GOT3 (cell line): ENCODE results near the gene SAPCD2.

Source experiments
- DNase-seq: peaks from one replicate; lab custom pipeline; 2025; ENCODE audit warnings: mixed read lengths; lab: John Stamatoyannopoulos, UW

The SAPCD2 gene

DNA sequence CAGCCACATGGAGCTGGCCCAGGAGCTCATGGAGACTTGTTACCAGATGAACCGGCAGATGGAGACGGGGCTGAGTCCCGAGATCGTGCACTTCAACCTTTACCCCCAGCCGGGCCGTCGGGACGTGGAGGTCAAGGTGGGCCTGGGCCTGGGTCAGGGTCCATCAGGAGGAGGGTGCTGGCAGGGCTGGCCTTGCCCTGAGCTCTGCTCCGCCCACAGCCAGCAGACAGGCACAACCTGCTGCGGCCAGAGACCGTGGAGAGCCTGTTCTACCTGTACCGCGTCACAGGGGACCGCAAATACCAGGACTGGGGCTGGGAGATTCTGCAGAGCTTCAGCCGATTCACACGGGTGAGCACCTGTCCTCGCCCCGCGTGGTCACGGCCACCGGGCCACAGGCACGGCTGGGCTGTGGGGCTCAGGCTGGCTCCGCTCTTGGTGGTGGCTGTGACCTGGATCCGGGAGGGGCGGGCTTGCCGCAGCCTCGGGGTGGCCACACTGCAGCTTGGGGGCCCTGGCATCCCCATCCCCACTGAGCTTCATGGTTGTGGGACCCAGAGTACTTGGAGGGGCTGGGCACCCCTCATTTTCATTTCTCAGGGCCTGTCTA is 37.1 kb upstream of the SAPCD2 start:
- no peak for DNase-seq

DNA sequence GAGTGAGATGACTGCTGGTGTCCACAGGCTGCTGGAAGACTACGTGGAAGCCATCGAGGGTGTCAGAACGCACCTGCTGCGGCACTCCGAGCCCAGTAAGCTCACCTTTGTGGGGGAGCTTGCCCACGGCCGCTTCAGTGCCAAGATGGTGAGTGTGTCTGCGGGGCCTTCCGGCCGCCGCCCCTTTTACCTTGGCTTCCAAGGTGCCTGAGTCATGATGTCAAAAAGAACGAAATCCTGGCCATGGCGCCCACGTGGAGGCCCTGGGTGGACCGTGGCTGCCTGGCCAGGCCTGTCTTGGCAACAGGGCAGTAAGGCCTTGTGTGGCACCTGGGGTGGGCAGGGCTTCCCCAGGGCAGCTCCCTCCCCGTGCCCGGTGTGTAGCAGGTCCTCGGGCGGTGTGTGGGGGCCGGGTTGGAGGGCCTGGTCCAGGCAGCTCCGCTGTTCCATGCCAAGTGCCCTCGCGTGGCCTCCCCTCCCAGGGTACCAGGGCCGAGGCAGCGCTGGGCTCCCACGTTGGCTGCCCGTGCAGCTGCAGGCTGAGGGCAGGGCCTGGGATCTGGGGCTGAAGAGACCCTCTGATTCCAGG is 36.4 kb upstream of the SAPCD2 start:
- no peak for DNase-seq

DNA sequence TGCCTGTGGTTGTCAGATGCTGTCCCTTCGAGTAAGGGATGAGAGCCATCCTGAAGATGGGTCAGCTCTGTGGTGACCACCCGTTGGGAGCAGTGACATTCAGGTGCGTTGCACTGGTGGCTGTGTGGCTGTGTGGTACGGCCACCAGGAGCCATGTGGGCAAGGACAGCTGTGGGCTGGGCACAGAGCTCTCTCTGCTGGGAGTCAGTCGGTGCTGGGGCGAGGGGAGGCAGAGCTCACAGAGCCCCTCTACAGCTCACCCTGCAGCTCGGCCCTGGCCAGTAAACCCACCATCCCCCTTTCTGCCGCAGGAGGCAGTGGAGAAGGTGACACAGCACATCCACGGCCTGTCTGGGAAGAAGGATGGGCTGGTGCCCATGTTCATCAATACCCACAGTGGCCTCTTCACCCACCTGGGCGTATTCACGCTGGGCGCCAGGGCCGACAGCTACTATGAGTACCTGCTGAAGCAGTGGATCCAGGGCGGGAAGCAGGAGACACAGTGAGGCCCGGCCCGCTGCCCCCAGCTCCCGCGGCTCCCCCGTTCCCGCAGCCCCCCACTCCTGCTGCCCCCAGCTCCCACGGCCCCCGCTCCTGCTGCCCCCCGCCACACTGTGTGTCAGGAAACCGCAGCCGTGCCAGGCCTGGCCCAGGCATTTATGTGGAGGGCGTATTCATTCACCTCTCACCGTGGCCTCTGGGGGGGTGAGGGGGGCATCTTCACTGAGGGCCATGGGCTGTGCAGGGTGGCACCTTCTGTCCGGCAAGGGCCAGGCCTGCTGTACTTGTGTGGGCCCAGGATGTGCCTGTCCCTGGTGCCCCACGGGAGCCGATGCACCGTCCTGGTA is 35.7 kb upstream of the SAPCD2 start:
- DNase-seq: no peak

DNA sequence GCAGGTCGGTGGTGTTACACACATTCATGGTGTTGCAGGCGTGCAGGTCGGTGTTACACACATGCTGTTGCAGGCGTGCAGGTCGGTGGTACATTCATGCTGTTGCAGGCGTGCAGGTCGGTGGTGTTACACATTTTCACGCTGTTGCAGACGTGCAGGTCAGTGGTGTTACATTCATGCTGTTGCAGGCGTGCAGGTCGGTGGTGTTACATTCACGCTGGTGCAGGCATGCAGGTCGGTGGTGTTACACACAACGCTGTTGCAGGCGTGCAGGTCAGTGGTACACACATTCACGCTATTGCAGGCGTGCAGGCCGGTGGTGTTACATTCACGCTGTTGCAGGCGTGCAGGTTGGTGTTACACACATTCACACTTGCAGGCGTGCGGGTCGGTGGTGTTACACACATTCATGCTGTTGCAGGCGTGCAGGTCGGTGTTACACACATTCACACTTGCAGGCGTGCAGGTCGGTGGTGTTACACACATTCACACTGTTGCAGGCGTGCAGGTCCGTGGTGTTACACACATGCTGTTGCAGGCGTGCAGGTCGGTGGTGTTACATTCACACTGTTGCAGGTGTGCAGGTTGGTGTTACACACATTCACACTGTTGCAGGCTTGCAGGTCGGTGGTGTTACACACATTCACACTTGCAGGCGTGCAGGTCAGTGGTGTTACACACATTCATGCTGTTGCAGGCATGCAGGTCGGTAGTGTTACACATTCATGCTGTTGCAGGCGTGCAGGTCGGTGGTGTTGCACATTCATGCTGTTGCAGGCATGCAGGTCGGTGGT is 33.0 kb upstream of the SAPCD2 start:
- no peak for DNase-seq

DNA sequence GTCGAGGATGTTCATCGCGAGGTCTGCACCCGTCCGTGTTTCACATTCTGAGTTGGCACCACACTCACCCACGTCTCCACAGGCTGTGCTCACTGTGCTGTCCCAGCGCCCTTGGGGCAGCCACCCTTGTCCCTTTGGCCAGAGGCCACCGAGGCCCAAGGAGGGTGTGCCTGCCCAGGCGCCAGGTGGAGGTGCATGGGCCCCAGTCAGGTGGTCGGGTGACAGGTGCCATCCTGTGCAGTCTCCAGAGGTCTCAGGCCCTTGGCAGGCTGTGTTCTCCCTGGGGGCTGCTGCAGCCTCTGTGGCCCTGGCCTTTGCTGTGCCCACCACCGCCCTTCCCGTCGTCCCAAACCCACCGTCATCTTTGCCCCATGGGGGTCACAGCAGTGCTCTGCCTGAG is 28.9 kb upstream of the SAPCD2 start:
- DNase-seq: no peak

DNA sequence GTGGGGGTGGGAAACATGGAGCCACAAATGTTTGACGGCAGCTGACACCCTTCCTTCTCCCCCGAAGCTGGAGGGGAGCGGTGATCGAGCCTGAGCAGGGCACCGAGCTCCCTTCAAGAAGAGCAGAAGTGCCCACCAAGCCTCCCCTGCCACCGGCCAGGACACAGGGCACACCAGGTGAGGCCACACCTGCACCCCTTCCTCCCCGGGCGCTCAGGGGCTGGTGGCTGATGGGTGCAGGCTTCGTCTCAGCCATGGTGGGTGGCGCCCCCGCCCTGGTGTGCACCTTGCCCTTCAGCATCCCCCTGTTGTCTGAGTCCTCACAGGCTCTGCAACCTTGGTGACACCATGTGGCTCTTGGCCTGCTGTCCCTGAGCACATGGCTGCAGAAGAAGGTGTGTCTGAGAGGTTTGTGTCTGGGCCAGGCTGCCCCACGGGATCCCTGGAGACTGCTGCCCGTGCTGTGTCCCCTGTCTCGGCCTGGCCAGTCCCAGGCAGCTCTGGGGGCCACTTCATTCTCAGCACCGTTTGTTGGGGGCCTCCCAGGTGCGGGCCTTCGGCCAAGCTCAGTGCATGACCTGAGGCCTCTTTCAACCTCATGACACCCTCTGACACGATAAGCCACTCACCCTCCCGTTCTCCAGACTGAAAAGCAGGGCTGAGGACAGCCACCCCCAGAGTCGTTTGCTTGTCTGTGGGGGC is 27.6 kb upstream of the SAPCD2 start:
- DNase-seq: no peak

DNA sequence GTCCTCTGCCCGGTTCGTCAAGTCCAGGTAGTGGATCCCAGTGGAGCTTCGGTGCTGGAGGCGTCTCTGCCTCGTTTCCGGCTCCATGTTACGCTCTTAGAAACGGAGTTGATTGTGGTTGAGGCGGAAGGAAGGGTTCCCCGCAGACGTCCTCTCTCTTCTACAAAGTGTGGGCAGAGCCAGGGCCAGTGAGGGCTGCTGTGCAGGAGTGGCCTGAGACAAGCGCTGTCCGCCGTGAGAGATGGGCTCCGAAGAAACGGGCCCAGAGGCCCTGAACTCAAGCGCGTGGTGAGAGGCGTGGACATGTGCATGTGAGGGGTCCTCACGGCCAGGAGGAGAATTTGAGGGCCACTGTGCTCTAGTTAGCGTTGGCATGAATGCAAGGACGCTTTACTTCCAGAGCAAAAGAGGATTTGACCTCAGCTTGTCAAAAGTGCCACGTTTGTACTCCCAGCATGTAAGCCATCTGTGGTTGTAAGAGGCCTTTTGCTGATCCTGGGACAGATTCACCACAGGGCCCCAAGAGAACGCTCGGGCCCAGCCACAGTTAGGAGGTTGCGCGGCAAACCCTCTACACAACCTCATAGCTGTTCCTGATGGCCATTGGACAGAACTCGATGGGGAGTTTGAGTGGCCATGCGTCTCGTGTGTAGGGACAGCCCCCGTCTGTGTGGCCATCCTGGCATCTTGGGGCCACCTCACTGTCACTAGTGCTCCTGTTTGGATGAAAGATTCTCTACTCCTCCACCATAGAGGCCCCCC is 26.6 kb upstream of the SAPCD2 start:
- DNase-seq: no peak

DNA sequence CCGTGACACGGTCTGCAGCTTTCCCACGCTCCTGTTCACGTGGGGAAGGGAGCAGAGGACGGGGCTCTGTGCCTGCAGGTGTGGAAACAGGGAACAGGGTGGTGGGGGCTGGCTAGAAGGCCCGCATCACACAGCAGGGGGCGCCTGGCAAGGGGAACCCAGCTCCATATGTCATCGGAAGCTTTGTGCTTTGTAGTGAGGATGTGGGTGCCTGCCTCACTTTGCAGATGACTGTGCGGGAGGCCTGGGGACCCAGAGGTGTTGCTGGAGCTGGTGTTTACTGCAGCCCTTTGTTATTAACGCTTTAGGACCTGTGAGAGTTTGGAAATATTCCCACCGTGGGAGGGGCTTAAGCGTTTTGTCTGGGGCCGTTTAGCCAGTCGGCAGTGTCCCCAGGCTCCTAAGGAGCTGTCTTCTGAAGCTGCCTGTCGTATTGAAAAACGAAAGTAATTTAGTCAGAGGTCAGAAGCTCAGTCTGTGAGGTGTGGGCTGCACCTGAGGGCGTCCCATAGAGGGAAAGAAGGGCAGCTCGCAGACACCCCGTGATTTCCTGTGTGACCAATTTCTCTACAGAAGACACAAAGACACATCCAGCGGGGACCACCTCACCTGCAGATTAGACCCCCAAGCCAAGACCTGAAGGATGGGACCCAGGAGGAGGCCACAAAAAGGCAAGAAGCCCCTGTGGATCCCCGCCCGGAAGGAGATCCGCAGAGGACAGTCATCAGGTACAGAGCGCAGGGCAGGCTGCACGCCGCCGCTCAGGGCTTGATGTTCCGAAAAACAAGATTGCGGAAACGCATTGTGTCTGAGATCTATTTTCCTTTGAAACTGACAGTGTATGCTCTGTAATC is 25.5 kb upstream of the SAPCD2 start:
- no peak for DNase-seq

DNA sequence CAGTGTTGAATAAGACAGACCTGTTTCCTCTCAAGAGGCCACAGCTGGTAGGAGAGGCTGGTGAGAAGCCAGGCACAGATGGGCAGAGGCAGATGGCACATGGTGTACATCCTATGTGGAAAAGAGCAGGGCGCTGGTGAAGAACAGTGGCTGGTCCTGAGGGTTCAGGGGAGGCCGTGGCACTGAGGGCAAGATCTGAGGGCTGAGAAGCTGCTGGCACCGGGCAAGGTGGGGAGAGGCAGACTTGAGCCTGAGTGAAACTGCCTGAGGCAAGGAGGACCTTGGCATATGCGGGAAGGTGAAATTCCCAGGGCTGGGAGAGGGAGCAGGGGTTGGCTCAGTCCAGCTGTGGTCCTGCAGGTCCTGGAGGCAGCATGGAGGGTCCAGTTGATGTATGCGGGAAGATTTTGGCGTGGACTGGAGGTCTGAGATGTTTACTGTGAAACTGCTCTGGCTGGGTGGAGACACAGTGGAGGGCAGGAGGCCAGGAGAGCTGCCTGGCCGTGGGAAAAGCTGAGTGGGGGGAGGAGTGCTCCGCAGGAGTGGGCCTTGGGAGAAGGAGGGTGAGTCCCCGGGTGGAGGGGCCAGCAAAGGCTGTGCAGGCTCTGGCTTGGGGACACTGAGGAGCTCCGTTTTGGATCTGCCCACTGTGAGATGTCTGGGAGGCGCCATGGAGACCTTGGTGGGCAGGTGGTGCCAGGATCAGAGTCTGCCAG is 19.0 kb upstream of the SAPCD2 start:
- DNase-seq: no peak

DNA sequence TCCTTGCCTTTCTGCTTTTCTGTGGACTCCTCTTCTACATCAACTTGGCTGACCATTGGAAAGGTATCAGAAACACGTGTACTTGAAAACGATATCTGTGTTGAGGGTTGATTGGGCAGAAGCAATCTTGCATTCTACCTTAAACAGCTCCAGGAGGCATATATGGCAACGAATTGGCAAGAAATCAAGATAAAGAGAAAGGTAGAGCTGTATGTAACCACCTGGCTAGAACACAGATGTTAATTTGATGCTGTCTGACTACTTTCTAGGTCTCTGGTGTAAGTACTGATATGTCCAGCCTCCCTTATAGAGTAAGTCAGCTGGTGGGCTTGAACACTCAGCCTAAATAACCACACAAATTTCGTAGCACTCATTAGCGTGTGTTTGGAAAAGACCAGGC is 17.8 kb upstream of the SAPCD2 start:
- no peak for DNase-seq

DNA sequence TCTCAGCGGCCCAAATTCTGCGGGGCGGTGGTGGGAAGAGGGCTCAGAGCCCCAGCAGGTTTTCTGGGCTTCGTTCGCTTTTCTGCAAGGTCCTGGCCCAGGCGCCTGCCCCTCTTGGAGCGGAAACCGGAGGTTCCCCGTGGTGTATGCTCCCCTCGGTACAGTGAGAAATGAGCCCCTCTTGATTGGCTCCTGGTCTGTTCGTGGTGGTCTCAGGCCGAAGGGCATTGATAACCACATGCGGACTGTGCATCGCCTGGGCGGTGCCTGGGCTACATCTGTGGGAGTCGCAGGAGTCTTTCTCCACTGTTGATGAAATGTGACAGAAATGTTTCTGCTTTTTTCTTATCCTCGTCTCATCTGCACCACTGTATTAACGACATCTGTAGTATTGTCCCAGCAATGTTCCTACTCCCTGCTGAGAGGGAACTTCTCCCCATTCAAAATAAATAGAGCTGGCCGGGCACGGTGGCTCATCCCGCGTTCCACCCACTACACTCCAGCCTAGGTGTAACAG is 17.1 kb upstream of the SAPCD2 start:
- no peak for DNase-seq

DNA sequence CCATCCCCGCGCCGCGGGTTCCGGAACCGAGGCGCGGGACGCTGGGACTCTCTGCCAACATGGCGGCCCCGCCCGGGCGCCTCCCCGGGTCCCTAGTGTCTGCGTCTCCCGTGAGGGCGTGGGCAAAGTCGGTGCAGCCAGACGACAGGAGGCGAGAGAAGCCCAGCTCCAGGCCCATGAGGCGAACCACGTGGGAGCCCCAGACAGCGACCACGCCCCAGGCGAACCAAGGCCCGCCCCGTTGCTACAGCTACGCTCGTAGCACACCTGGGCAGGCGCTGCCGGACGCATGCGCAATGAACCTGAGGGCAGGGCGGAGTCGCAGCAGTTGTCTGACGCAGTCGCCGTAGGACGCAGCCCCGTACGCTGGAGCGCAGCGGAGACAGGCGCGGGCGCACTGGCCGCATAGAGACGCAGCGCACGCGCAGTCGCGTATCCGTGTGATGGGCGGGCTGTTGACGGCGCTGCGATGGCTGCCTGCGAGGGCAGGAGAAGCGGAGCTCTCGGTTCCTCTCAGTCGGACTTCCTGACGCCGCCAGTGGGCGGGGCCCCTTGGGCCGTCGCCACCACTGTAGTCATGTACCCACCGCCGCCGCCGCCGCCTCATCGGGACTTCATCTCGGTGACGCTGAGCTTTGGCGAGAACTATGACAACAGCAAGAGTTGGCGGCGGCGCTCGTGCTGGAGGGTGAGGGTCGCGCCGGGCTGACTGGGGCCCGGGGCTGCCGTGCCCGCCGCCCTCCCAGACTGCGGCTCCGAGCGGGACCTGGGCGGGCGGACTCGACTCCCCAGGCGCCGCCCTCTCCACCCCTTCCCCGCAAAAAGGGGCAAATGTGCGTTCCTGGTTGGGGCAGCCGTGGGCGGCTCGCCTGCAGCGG is 16.4 kb upstream of the SAPCD2 start, which contains the start of gene MAN1B1:
Gene MAN1B1, plus strand, starts transcription at position 455 of the 878 bp plus-strand sequence. Its CDS starts 15 bp downstream, at position 470.
- peak; percentile 94 for DNase-seq

DNA sequence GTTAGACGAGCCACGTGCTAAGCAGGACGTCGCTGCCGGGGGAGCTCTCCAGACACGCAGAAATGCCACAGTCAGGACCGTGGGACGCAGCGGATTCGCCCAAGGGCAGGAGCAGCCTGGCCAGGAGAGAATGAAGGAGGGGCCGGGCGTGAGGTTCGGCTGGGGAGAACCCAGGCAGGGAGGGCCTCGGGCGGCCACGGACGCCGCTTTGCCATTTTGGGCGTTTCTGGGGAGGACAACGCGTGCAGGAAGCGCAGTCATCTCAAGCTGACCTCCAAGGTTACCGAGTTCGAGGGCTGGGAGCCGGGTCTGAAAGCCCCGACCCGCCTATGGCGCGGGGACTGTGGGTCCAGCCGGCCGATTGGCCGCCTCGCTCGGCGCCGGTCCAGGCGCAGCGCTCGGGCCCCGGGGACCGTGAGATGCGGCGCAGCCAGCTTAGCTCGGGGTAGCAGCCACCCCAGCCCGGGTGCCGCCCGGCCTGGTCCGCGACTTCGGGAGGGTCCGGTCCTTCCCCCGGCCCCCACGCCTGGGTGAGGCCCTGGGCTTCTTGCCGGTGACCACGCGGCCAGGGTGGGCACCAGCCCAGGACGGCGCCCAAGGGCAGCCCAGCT is 15.7 kb upstream of the SAPCD2 start:
- no peak for DNase-seq

DNA sequence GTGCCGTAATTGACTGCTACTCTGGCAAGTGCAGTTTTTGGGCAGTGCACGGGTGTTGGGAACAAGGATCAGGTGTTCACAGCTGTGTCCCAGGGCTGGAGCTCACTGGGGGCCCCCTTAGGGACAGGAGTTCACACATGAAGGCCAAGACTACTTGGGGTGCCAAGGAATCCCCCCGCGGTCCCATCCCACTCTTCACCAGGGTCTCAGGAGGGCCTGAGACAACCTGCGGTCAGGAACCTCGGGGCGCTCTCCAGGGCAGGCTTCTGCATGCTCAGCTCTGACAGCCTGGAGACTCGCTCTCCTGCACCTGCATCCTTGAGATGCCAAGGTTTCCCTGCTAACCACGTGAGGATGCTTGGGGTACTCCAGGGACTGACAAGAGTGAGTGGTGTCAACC is 14.2 kb upstream of the SAPCD2 start:
- no peak for DNase-seq

DNA sequence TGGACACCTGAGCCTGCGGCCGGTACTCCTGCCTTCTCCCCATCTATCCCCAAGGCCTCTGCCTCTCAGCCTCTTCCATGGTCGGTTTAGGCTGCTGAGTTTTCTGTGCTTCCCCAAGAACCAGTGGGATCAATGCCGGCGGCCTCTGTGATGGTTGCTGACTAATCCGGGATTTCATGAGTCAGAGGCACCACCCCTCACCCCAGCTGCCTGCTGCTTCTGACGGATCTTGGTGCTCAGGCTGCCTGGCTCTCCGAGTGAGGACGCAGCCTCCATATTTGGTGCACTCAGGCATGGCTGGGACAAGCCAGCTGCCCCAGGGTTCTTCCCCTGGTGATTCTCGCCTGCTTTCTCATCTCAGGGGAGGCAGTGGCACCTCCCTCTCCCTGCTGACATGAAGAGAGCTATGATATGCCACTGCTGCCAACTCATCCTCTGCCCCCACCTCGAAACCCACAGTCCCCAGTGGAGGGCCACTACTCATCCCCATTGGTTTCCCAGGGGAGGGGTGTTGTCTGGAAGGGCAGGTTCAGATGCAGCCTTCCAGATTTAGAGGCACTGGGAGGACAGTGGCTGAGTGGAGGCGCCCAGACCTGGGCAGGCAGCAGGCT is 13.1 kb upstream of the SAPCD2 start:
- peak; percentile 86 for DNase-seq

DNA sequence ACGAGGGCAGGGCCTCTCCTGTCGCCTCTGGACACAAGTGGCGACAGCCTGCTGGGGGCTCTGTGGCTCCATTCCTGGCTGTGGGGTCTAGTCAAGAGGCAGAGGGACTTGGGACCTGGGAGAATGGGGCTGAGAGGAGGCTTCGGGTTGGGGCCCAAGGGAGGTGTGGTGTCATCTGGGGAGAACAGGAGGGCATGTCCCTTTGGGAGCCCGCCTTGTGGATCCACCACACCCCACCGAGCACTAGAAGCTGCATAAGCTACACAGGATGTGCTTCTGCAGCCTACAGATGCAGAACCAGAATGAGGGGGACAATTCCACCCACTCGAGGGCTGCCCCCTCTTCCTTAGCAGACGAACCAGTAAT is 12.6 kb upstream of the SAPCD2 start:
- no peak for DNase-seq

DNA sequence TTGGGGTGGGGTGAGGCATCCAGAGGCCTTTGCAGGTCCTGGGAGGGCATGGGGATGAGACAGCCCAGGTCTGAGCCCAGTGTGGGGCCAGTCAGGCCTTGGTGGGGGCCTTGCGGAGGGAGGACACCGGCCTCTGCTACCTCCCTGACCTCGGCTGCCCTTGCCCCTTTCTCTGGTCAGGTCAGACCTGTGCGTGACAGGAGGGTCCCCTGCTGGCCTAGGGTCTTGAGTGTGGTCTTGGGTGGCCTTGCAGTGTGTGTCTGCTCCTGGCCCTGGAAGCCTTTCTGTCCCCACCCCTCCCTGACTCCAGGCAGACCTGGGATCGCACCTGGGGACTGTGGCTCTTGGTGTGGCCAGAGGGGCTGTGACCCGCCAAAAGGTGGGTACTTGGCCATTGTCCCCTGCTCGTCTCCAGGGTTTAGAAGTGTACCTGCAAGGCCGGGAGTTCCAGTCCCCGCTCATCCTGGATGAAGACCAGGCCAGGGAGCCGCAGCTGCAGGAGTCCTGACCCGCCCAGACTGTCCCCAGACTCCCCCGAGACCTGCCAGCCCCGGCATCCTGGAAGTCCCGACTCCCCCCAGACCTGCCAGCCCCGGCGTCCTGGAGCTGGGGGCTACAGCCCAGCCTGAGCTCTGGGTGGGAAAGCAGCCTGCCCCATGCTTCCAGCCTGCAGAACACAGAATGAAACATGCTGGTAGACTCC is 12.0 kb upstream of the SAPCD2 start:
- no peak for DNase-seq
